Fibroblast of mammary gland (primary cell): ENCODE measurements around the gene HAO1.
A peak's percentile ranks its signal among the peaks of the same experiment; 100 is the strongest.

Experiments used
- DNase-seq: peaks from one replicate; pipeline ENCODE4 v3.0.0-alpha.2; 2010; ENCODE audit warnings: low read depth
- H3K4me3 ChIP-seq: 2 replicates; pipeline ENCODE4 v1.5.1; 2011; ENCODE audit warnings: low read depth, mild to moderate bottlenecking, low read length, moderate library complexity; ENCODE audit not compliant: control insufficient read depth
- TF ChIP-seq, protein P1 (sequence below): conservative IDR thresholded peaks from 2 replicates; pipeline ENCODE4 v1.5.1; 2011; ENCODE audit warnings: low read depth, low read length, inconsistent platforms; ENCODE audit not compliant: control insufficient read depth, insufficient read depth

The HAO1 gene

GRCh38 chr20:7977709-7978108 lies 37.5 kb upstream of the HAO1 start:
- TF ChIP-seq, protein P1, sequence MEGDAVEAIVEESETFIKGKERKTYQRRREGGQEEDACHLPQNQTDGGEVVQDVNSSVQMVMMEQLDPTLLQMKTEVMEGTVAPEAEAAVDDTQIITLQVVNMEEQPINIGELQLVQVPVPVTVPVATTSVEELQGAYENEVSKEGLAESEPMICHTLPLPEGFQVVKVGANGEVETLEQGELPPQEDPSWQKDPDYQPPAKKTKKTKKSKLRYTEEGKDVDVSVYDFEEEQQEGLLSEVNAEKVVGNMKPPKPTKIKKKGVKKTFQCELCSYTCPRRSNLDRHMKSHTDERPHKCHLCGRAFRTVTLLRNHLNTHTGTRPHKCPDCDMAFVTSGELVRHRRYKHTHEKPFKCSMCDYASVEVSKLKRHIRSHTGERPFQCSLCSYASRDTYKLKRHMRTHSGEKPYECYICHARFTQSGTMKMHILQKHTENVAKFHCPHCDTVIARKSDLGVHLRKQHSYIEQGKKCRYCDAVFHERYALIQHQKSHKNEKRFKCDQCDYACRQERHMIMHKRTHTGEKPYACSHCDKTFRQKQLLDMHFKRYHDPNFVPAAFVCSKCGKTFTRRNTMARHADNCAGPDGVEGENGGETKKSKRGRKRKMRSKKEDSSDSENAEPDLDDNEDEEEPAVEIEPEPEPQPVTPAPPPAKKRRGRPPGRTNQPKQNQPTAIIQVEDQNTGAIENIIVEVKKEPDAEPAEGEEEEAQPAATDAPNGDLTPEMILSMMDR: no peak
- no peak overlapping the region for H3K4me3 ChIP-seq

GRCh38 chr20:7975851-7976414 lies 35.7 kb upstream of the HAO1 start:
- TF ChIP-seq, protein P1: no peak
- no peak overlapping the region for H3K4me3 ChIP-seq
- DNase-seq: peak; percentile 11

More at GRCh38 chr20:7977709-7978108, 37.5 kb upstream of the HAO1 start:
- DNase-seq: no peak

DNA sequence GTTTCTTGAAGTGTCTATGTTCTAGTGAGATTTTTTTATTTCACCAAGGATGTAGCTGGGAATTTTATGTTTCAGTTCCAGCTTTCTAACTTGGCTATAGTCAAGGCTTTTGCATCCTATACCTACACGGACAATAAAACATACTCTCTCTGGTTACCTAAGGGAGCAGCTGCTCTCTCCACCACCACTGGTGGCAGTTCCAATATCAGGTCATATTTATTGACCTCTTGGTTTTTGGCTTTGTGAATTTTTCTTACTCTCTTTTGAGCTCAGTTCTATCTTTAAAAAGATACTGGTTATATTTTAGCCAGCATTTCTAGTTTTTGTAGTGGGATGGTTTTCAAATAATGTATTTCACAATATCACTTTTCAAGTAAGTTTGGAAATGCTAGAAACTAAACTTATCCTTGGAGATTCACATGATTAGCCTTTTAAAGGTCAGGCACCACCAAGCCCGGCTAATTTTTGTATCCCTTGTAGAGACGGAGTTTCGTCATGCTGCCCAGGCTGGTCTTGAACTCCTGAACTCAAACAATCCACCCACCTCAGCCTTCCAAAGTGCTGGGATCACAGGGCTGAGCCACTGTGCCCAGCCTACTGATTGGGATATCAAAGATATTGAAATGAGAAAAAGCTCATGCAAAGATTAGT lies 34.7 kb upstream of the HAO1 start:
- no peak overlapping the region for H3K4me3 ChIP-seq
- no peak for DNase-seq
- TF ChIP-seq, protein P1: no peak

- peak; percentile 28 for DNase-seq
- no peak overlapping the region for H3K4me3 ChIP-seq
- TF ChIP-seq, protein P1: no peak
Measured at GRCh38 chr20:7971536-7972280, 31.4 kb upstream of the HAO1 start.

GRCh38 chr20:7967199-7967844 lies 27.1 kb upstream of the HAO1 start:
- H3K4me3 ChIP-seq: no peak overlapping the region
- peak; percentile 55 for DNase-seq
- TF ChIP-seq, protein P1: no peak

- H3K4me3 ChIP-seq: no peak overlapping the region
- DNase-seq: no peak
- TF ChIP-seq, protein P1: no peak
Measured at GRCh38 chr20:7966176-7966575, 25.9 kb upstream of the HAO1 start.
